Activated CD4-positive, alpha-beta memory T cell treated with anti-CD3 and anti-CD28 coated beads for 36 hours (primary cell): ENCODE results near the gene VPS33A. TPM values are rescaled to one million over a fixed set of nuclear protein-coding genes. Genes with fewer than 3 reads are reported as not detected.

Source experiments
- CTCF ChIA-PET: fragments of 350-600 bp; sonication (Branson Sonifier 250); formaldehyde crosslinking; loops from one replicate; lab custom pipeline; 2021; ENCODE audit warnings: antibody characterized with exemption, inconsistent platforms; lab: Charles Lee
- POLR2A ChIA-PET: fragments of 350-600 bp; sonication (Branson Sonifier 250); formaldehyde crosslinking; loops from one replicate; lab custom pipeline; 2021; ENCODE audit warnings: antibody characterized with exemption; lab: Charles Lee
- DNase-seq: peaks from one replicate; pipeline ENCODE4 v3.0.0-alpha.2; 2020
- H3K27ac Mint-ChIP-seq: one replicate; pipeline ENCODE4 v1.8.0; 2021; ENCODE audit warnings: mixed read lengths
- H3K27me3 Mint-ChIP-seq: one replicate; pipeline ENCODE4 v1.8.0; 2021; ENCODE audit warnings: mixed read lengths
- H3K36me3 Mint-ChIP-seq: one replicate; pipeline ENCODE4 v1.8.0; 2021; ENCODE audit warnings: mixed read lengths
- H3K4me1 Mint-ChIP-seq: one replicate; pipeline ENCODE4 v1.8.0; 2021; ENCODE audit warnings: low read depth, mixed read lengths
- H3K4me3 Mint-ChIP-seq: one replicate; pipeline ENCODE4 v1.8.0; 2021; ENCODE audit warnings: mild to moderate bottlenecking, mixed read lengths
- H3K9me3 Mint-ChIP-seq: one replicate; pipeline ENCODE4 v1.8.0; 2021; ENCODE audit warnings: mixed read lengths
- intact Hi-C: fragments of 100-400 bp; cut with micrococcal nuclease; formaldehyde crosslinking; loops from one replicate; pipeline ENCODE4 v1.15.1; 2023
- total RNA-seq, 2 experiments: library from RNA; stranded (reverse); gene quantifications; one replicate each; pipeline ENCODE4 v1.2.3, GENCODE V29; 2021

VPS33A gene
- total RNA-seq, 2 experiments from 2014 or later = 24.2 to 24.6 TPM

GRCh38 chr12:122192441-122192840 is 73.9 kb downstream of the VPS33A start:
- no peak for DNase-seq
- Mint-ChIP-seq H3K9me3 (peaks cover 7% of the 10 kb centered on the region), H3K4me3 (no peak overlapping the region), H3K4me1 (peaks cover 8% of the 10 kb centered on the region), H3K27ac (no peak overlapping the region), H3K27me3 (peaks cover 4% of the 10 kb centered on the region), H3K36me3 (no peaks in the 10 kb centered on the region)
- CTCF ChIA-PET = interaction anchor here (0.6 to 4.7 kb wide), 4 partner anchors 11 to 138 kb away, joined by 3 to 71 read pairs (median 10); no protein-coding TSS in a partner anchor
- intact Hi-C loops = no loop called here
- POLR2A ChIA-PET = no interaction called here

GRCh38 chr12:122190842-122191668 is 75.2 kb downstream of the VPS33A start:
- H3K27me3 Mint-ChIP-seq = no peaks in the 10 kb centered on the region
- H3K36me3 Mint-ChIP-seq = no peaks in the 10 kb centered on the region
- intact Hi-C loops = loop anchor here (1.0 to 2.0 kb wide), 3 partner anchors 30 to 137 kb away; no protein-coding TSS in a partner anchor
- POLR2A ChIA-PET = no interaction called here
- CTCF ChIA-PET = interaction anchor here (0.6 to 4.7 kb wide), 17 partner anchors 10 to 1955 kb away, joined by 3 to 71 read pairs (median 5); partner anchors contain the start of gene IL31
- H3K27ac Mint-ChIP-seq = no peak overlapping the region
- H3K4me3 Mint-ChIP-seq = no peak overlapping the region
- H3K9me3 Mint-ChIP-seq = peaks cover 7% of the 10 kb centered on the region
- DNase-seq = peak; percentile 85
- H3K4me1 Mint-ChIP-seq = no peaks in the 10 kb centered on the region

GRCh38 chr12:122189626-122190475 is 76.4 kb downstream of the VPS33A start:
- no peak for DNase-seq
- CTCF ChIA-PET = interaction anchor here (0.6 to 4.7 kb wide), 11 partner anchors 23 to 1954 kb away, joined by 3 to 71 read pairs (median 6); no protein-coding TSS in a partner anchor
- Mint-ChIP-seq H3K36me3 (no peaks in the 10 kb centered on the region), H3K4me3 (no peak overlapping the region), H3K27ac (no peak overlapping the region), H3K4me1 (no peaks in the 10 kb centered on the region), H3K9me3 (peaks cover under 1% of the 10 kb centered on the region), H3K27me3 (peaks cover under 1% of the 10 kb centered on the region)
- POLR2A ChIA-PET = no interaction called here
- intact Hi-C loops = loop anchor here (2.0 kb wide), 1 partner anchor 29 kb away; no protein-coding TSS in a partner anchor

- H3K36me3 Mint-ChIP-seq = no peaks in the 10 kb centered on the region
- H3K4me1 Mint-ChIP-seq = peaks cover 4% of the 10 kb centered on the region
- intact Hi-C loops = no loop called here
Measured at GRCh38 chr12:122187466-122187865, 78.8 kb downstream of the VPS33A start.

GRCh38 chr12:122185494-122186082 is 80.7 kb downstream of the VPS33A start:
- peaks cover 12% of the 10 kb centered on the region for H3K27me3 Mint-ChIP-seq
- CTCF ChIA-PET = no interaction called here

More at GRCh38 chr12:122187466-122187865, 78.8 kb downstream of the VPS33A start:
- ChIA-PET POLR2A (no interaction called here), CTCF (interaction anchor here (0.7 kb wide), 1 partner anchor 59 kb away, joined by 3 read pairs; no protein-coding TSS in a partner anchor)
- no peak overlapping the region for H3K27ac Mint-ChIP-seq
- no peak overlapping the region for H3K4me3 Mint-ChIP-seq
- no peaks in the 10 kb centered on the region for H3K9me3 Mint-ChIP-seq
- peaks cover 12% of the 10 kb centered on the region for H3K27me3 Mint-ChIP-seq
- DNase-seq = no peak

GRCh38 chr12:122185079-122185478 is 81.2 kb downstream of the VPS33A start:
- intact Hi-C loops = no loop called here
- ChIA-PET POLR2A (no interaction called here), CTCF (no interaction called here)
- H3K4me3 Mint-ChIP-seq = no peak overlapping the region
- DNase-seq = no peak
- H3K27me3 Mint-ChIP-seq = peaks cover 12% of the 10 kb centered on the region
- no peak overlapping the region for H3K27ac Mint-ChIP-seq
- peaks cover 4% of the 10 kb centered on the region for H3K4me1 Mint-ChIP-seq
- no peaks in the 10 kb centered on the region for H3K9me3 Mint-ChIP-seq
- no peaks in the 10 kb centered on the region for H3K36me3 Mint-ChIP-seq

More at GRCh38 chr12:122185494-122186082, 80.7 kb downstream of the VPS33A start:
- DNase-seq = no peak
- Mint-ChIP-seq H3K27ac (no peak overlapping the region), H3K9me3 (no peaks in the 10 kb centered on the region), H3K4me3 (no peak overlapping the region), H3K4me1 (peaks cover 4% of the 10 kb centered on the region), H3K36me3 (no peaks in the 10 kb centered on the region)
- intact Hi-C loops = no loop called here
- POLR2A ChIA-PET = no interaction called here

- Mint-ChIP-seq H3K4me3 (peak overlapping the region; percentile 16), H3K36me3 (no peaks in the 10 kb centered on the region), H3K27ac (no peak overlapping the region), H3K9me3 (no peaks in the 10 kb centered on the region), H3K4me1 (peaks cover 6% of the 10 kb centered on the region), H3K27me3 (peaks cover 12% of the 10 kb centered on the region)
- CTCF ChIA-PET = interaction anchor here (0.6 kb wide), 1 partner anchor 130 kb away, joined by 3 read pairs; no protein-coding TSS in a partner anchor
- no peak for DNase-seq
- intact Hi-C loops = no loop called here
- POLR2A ChIA-PET = no interaction called here
Measured at GRCh38 chr12:122184517-122184916, 81.8 kb downstream of the VPS33A start.

GRCh38 chr12:122183588-122183940 is 82.7 kb downstream of the VPS33A start:
- peaks cover 6% of the 10 kb centered on the region for H3K4me1 Mint-ChIP-seq
- H3K4me3 Mint-ChIP-seq = no peak overlapping the region
- peaks cover 12% of the 10 kb centered on the region for H3K27me3 Mint-ChIP-seq
- no peak overlapping the region for H3K27ac Mint-ChIP-seq
- POLR2A ChIA-PET = no interaction called here
- H3K9me3 Mint-ChIP-seq = no peaks in the 10 kb centered on the region
- CTCF ChIA-PET = interaction anchor here (0.6 to 1.4 kb wide), 3 partner anchors 26 to 367 kb away, joined by 3 to 4 read pairs (median 3); no protein-coding TSS in a partner anchor
- no peaks in the 10 kb centered on the region for H3K36me3 Mint-ChIP-seq
- intact Hi-C loops = no loop called here
- no peak for DNase-seq

GRCh38 chr12:122182887-122183587 is 83.3 kb downstream of the VPS33A start, which contains the start of gene LRRC43:
LRRC43 (plus strand) TSS chr12:122183123; CDS start chr12:122183145, 22 bp downstream.
- Mint-ChIP-seq H3K27ac (no peak within 1 kb of the TSS), H3K4me3 (peak within 1 kb of the TSS; percentile 71), H3K9me3 (no peaks in the 10 kb centered on the region), H3K27me3 (peaks cover 12% of the 10 kb centered on the region), H3K4me1 (peaks cover 6% of the 10 kb centered on the region), H3K36me3 (no peaks in the 10 kb centered on the region)
- peak; percentile 44 for DNase-seq
- ChIA-PET CTCF (interaction anchor here (0.6 to 1.4 kb wide), 3 partner anchors 26 to 368 kb away, joined by 3 to 4 read pairs (median 3); no protein-coding TSS in a partner anchor), POLR2A (interaction anchor here (0.7 kb wide), 1 partner anchor 17 kb away, joined by 3 read pairs; no protein-coding TSS in a partner anchor)
- intact Hi-C loops = no loop called here
